Mesenchymal stem cell (in vitro differentiated cells and primary cell): ENCODE data around the gene MOB3B.

ENCODE experiments used
- DNase-seq: peaks from one replicate; pipeline ENCODE4 v3.0.0-alpha.2; 2013
- H2AFZ ChIP-seq: one replicate; pipeline ENCODE4 v1.6.1; 2013; ENCODE audit warnings: low read depth, mild to moderate bottlenecking, control low read depth, inconsistent platforms, low read length, moderate library complexity
- H2AK5ac ChIP-seq: 2 replicates; pipeline ENCODE4 v1.6.1; 2013; ENCODE audit warnings: low read length, moderate library complexity, mild to moderate bottlenecking, inconsistent platforms; ENCODE audit not compliant: severe bottlenecking
- H2BK120ac ChIP-seq: one replicate; pipeline ENCODE4 v1.6.1; 2013; ENCODE audit warnings: low read depth, mild to moderate bottlenecking, inconsistent platforms, low read length, moderate library complexity
- H2BK12ac ChIP-seq, 2 experiments: one replicate each; pipeline ENCODE4 v1.6.1; 2013; ENCODE audit warnings: inconsistent platforms in 2 of 2, low read length in 2 of 2, mild to moderate bottlenecking in 2 of 2, moderate library complexity in 2 of 2, control low read depth in 1 of 2
- H2BK15ac ChIP-seq: one replicate; pipeline ENCODE4 v1.6.1; 2013; ENCODE audit warnings: mild to moderate bottlenecking, low read depth, inconsistent platforms; ENCODE audit not compliant: poor library complexity, severe bottlenecking
- H2BK5ac ChIP-seq: 2 replicates; pipeline ENCODE4 v1.6.1; 2013; ENCODE audit warnings: low read depth, mild to moderate bottlenecking, low read length, control low read depth, inconsistent platforms; ENCODE audit not compliant: poor library complexity, severe bottlenecking
- H3K14ac ChIP-seq, 2 experiments: one replicate each; pipeline ENCODE4 v1.6.1; 2013; ENCODE audit warnings: inconsistent platforms in 2 of 2, low read length in 2 of 2, control low read depth in 1 of 2, mild to moderate bottlenecking in 1 of 2, moderate library complexity in 1 of 2
- H3K18ac ChIP-seq, 2 experiments: one replicate each; pipeline ENCODE4 v1.6.1; 2013; ENCODE audit warnings: inconsistent platforms in 2 of 2, low read length in 2 of 2, control low read depth in 1 of 2, low read depth in 1 of 2, mild to moderate bottlenecking in 1 of 2
- H3K23ac ChIP-seq, 2 experiments: one replicate each; pipeline ENCODE4 v1.6.1; 2013; ENCODE audit warnings: inconsistent platforms in 2 of 2, low read length in 2 of 2, mild to moderate bottlenecking in 2 of 2, moderate library complexity in 2 of 2, control low read depth in 1 of 2
- H3K27ac ChIP-seq: 2 replicates; pipeline ENCODE4 v1.5.1; 2013; ENCODE audit warnings: mild to moderate bottlenecking, moderate library complexity, low read length, control low read depth, inconsistent platforms; ENCODE audit not compliant: poor library complexity, severe bottlenecking
- H3K27me3 ChIP-seq, 2 experiments: 2 replicates each; pipeline versions ENCODE4 v1.6.1 to v1.7.0; 2013; ENCODE audit warnings: low read length in 2 of 2, mild to moderate bottlenecking in 2 of 2, moderate library complexity in 2 of 2, control low read depth in 1 of 2, inconsistent platforms in 1 of 2; ENCODE audit not compliant: control insufficient read depth in 1 of 2, insufficient read depth in 1 of 2
- H3K36me3 ChIP-seq, 2 experiments: 2 replicates each; pipeline versions ENCODE4 v1.6.1 to v1.7.0; 2013; ENCODE audit warnings: low read length in 2 of 2, control low read depth in 1 of 2, inconsistent platforms in 1 of 2, low read depth in 1 of 2, mild to moderate bottlenecking in 1 of 2; ENCODE audit not compliant: insufficient read depth in 2 of 2, control insufficient read depth in 1 of 2
- H3K4ac ChIP-seq, 2 experiments: one replicate each; pipeline ENCODE4 v1.6.1; 2013; ENCODE audit warnings: inconsistent platforms in 2 of 2, low read length in 2 of 2, mild to moderate bottlenecking in 2 of 2, moderate library complexity in 2 of 2, control low read depth in 1 of 2, low read depth in 1 of 2
- H3K4me1 ChIP-seq: 2 replicates; pipeline ENCODE4 v1.6.1; 2013; ENCODE audit warnings: low read depth, low read length, control low read depth; ENCODE audit not compliant: control insufficient read depth, insufficient read depth
- H3K4me2 ChIP-seq: 2 replicates; pipeline ENCODE4 v1.6.1; 2013; ENCODE audit warnings: low read length, mild to moderate bottlenecking, inconsistent platforms; ENCODE audit not compliant: poor library complexity, severe bottlenecking
- H3K4me3 ChIP-seq, 2 experiments: 2 replicates each; pipeline versions ENCODE4 v1.5.1 to v1.7.0; 2013; ENCODE audit warnings: low read length in 2 of 2, mild to moderate bottlenecking in 2 of 2, control low read depth in 1 of 2, low read depth in 1 of 2; ENCODE audit not compliant: insufficient read depth in 1 of 2
- H3K79me1 ChIP-seq: replicated peaks from 2 replicates; pipeline ENCODE4 v1.6.1; 2013; ENCODE audit warnings: mild to moderate bottlenecking, control low read depth, low read length, inconsistent platforms; ENCODE audit not compliant: poor library complexity, severe bottlenecking
- H3K9ac ChIP-seq: 2 replicates; pipeline ENCODE4 v1.7.0; 2013; ENCODE audit warnings: mild to moderate bottlenecking, low read length, moderate library complexity
- H3K9me3 ChIP-seq: 2 replicates; pipeline ENCODE4 v1.7.0; 2013; ENCODE audit warnings: mild to moderate bottlenecking, low read length; ENCODE audit not compliant: control insufficient read depth
- H4K8ac ChIP-seq: one replicate; pipeline ENCODE4 v1.6.1; 2013; ENCODE audit warnings: inconsistent platforms, mild to moderate bottlenecking, low read length, moderate library complexity
- H4K91ac ChIP-seq: one replicate; pipeline ENCODE4 v1.6.1; 2013; ENCODE audit warnings: mild to moderate bottlenecking, low read length, inconsistent platforms
- WGBS: methylation state at CpG from one replicate; pipeline ENCODE4 v1.1.7; 2013; ENCODE audit warnings: mixed read lengths; 5-methylcytosine and 5-hydroxymethylcytosine counted together

MOB3B gene

GRCh38 chr9:27349698-27350080 is 179.9 kb downstream of the MOB3B start:
- no peak overlapping the region for H2BK5ac ChIP-seq
- no peak overlapping the region for H2BK120ac ChIP-seq
- 72% methylated on average over 1 of the region's 1 CpG for WGBS
- H2AFZ ChIP-seq: no peak overlapping the region
- DNase-seq: no peak
- no peak overlapping the region for H4K91ac ChIP-seq
- H4K8ac ChIP-seq: no peak overlapping the region
- H3K79me1 ChIP-seq: no peaks in the 10 kb centered on the region
- H3K4ac ChIP-seq: no peak overlapping the region
- H3K36me3 ChIP-seq: no peaks in the 10 kb centered on the region
- H3K9me3 ChIP-seq: no peaks in the 10 kb centered on the region
- no peak overlapping the region for H3K4me3 ChIP-seq
- H3K27me3 ChIP-seq: peaks cover 0 to 18% of the 10 kb centered on the region in 2 experiments
- no peak overlapping the region for H3K18ac ChIP-seq
- no peak overlapping the region for H2AK5ac ChIP-seq
- H3K4me2 ChIP-seq: no peak overlapping the region
- H3K9ac ChIP-seq: no peak overlapping the region
- no peak overlapping the region for H3K23ac ChIP-seq
- H2BK15ac ChIP-seq: no peak overlapping the region
- H2BK12ac ChIP-seq: no peak overlapping the region
- H3K14ac ChIP-seq: no peak overlapping the region
- no peak overlapping the region for H3K27ac ChIP-seq
- H3K4me1 ChIP-seq: no peaks in the 10 kb centered on the region

GRCh38 chr9:27348785-27349697 is 180.6 kb downstream of the MOB3B start:
- 92% methylated on average over 5 of the region's 5 CpGs for WGBS

DNA sequence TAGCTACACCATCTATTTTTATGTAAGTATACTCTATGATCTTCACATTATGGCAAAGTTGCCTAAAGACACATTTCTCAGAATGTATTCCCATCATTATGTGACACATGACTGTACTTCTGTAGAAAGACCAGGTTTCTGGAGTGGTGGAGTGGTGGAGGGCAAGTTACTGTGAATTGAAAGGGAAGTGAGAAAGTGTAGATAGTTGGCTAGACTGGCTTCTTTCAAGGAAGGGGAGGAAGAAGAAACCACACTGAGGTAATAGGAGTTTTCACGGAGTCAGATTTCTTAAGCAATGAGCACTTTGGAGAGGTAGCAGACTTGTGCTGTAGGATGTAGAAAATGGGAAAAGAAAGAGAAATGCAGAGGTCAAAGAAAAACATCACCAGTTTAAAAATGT is 181.7 kb downstream of the MOB3B start:
- Histone ChIP-seq H3K9ac (no peak overlapping the region), H2BK12ac (no peak overlapping the region), H2BK120ac (no peak overlapping the region), H3K18ac (no peak overlapping the region), H3K4me3 (no peak overlapping the region), H3K27me3 (peaks cover 0 to 4% of the 10 kb centered on the region in 2 experiments), H3K14ac (no peak overlapping the region), H2AK5ac (no peak overlapping the region), H3K4ac (no peak overlapping the region), H2AFZ (no peak overlapping the region), H3K4me2 (no peak overlapping the region), H3K79me1 (no peaks in the 10 kb centered on the region), H3K4me1 (no peaks in the 10 kb centered on the region), H2BK5ac (no peak overlapping the region), H2BK15ac (no peak overlapping the region), H4K91ac (no peak overlapping the region), H3K23ac (no peak overlapping the region), H3K9me3 (no peaks in the 10 kb centered on the region), H3K27ac (no peak overlapping the region), H3K36me3 (no peaks in the 10 kb centered on the region), H4K8ac (no peak overlapping the region)
- no peak for DNase-seq
- WGBS: 89% methylated on average over 1 of the region's 1 CpG

More at GRCh38 chr9:27348785-27349697, 180.6 kb downstream of the MOB3B start:
- no peak overlapping the region for H2BK120ac ChIP-seq
- H2BK12ac ChIP-seq: no peak overlapping the region
- H2BK15ac ChIP-seq: no peak overlapping the region
- H3K4me1 ChIP-seq: no peaks in the 10 kb centered on the region
- no peak overlapping the region for H3K14ac ChIP-seq
- no peak overlapping the region for H3K4me2 ChIP-seq
- H3K23ac ChIP-seq: no peak overlapping the region
- no peak for DNase-seq
- H2AFZ ChIP-seq: no peak overlapping the region
- no peaks in the 10 kb centered on the region for H3K79me1 ChIP-seq
- H3K18ac ChIP-seq: no peak overlapping the region
- no peak overlapping the region for H3K9ac ChIP-seq
- no peaks in the 10 kb centered on the region for H3K36me3 ChIP-seq
- no peak overlapping the region for H2AK5ac ChIP-seq
- no peak overlapping the region for H3K4ac ChIP-seq
- H3K27me3 ChIP-seq: peaks cover 0 to 13% of the 10 kb centered on the region in 2 experiments
- no peak overlapping the region for H2BK5ac ChIP-seq
- no peak overlapping the region for H3K4me3 ChIP-seq
- H4K8ac ChIP-seq: no peak overlapping the region
- H4K91ac ChIP-seq: no peak overlapping the region
- no peaks in the 10 kb centered on the region for H3K9me3 ChIP-seq
- no peak overlapping the region for H3K27ac ChIP-seq

DNA sequence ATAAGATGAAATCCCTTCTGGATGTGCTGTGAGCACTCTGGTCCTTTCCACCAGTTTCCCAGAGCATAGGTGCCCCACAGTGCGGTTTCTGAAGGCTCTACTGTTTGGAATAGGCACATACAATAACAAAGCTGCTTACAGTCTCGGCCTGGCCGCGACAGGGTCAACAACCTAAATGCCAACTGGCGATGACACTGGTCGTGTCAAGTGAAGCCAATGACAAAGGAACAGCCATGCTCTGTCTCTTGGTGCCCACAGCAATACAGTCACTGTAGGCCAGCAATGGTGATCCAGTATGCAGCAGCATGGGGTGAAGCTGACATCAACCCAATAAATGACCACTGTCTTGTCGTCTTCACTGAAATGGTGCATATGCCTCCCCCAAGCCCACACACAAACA is 184.8 kb downstream of the MOB3B start:
- no peak overlapping the region for H3K4ac ChIP-seq
- WGBS: 94% methylated on average over 6 of the region's 7 CpGs
- no peak overlapping the region for H2BK5ac ChIP-seq
- H3K4me2 ChIP-seq: no peak overlapping the region
- H2AFZ ChIP-seq: no peak overlapping the region
- no peak overlapping the region for H3K27ac ChIP-seq
- no peak overlapping the region for H3K9ac ChIP-seq
- H3K14ac ChIP-seq: peak overlapping the region in 1 of 2 experiments; percentile 55
- H2BK15ac ChIP-seq: no peak overlapping the region
- no peaks in the 10 kb centered on the region for H3K79me1 ChIP-seq
- H3K23ac ChIP-seq: no peak overlapping the region
- H4K8ac ChIP-seq: no peak overlapping the region
- no peak overlapping the region for H4K91ac ChIP-seq
- H2BK12ac ChIP-seq: no peak overlapping the region
- peak overlapping the region in 1 of 2 experiments; percentile 15 for H3K4me3 ChIP-seq
- H3K18ac ChIP-seq: no peak overlapping the region
- no peaks in the 10 kb centered on the region for H3K36me3 ChIP-seq
- no peaks in the 10 kb centered on the region for H3K9me3 ChIP-seq
- peaks cover 0 to 10% of the 10 kb centered on the region in 2 experiments for H3K27me3 ChIP-seq
- DNase-seq: no peak
- no peak overlapping the region for H2AK5ac ChIP-seq
- no peak overlapping the region for H2BK120ac ChIP-seq
- no peaks in the 10 kb centered on the region for H3K4me1 ChIP-seq
